AG09309 (cell line): Measurements from ENCODE around the gene ANKRD33B.

Experiments used
- DNase-seq: peaks from one replicate; pipeline ENCODE4 v3.0.0-alpha.2; 2010; ENCODE audit warnings: low read depth
- H3K4me3 ChIP-seq: 2 replicates; pipeline ENCODE4 v1.5.1; 2011; ENCODE audit warnings: mild to moderate bottlenecking, low read depth, low read length, moderate library complexity; ENCODE audit not compliant: control insufficient read depth
- TF ChIP-seq, protein P1 (sequence below): IDR thresholded peaks from 2 replicates; pipeline ENCODE4 v1.5.1; 2011; ENCODE audit warnings: mild to moderate bottlenecking, low read depth, low read length, inconsistent platforms; ENCODE audit not compliant: insufficient read depth, control insufficient read depth; ENCODE audit errors: missing control alignments

The ANKRD33B gene

GRCh38 chr5:10674096-10674495 is 110.2 kb downstream of the ANKRD33B start:
- DNase-seq: no peak
- TF ChIP-seq, protein P1, sequence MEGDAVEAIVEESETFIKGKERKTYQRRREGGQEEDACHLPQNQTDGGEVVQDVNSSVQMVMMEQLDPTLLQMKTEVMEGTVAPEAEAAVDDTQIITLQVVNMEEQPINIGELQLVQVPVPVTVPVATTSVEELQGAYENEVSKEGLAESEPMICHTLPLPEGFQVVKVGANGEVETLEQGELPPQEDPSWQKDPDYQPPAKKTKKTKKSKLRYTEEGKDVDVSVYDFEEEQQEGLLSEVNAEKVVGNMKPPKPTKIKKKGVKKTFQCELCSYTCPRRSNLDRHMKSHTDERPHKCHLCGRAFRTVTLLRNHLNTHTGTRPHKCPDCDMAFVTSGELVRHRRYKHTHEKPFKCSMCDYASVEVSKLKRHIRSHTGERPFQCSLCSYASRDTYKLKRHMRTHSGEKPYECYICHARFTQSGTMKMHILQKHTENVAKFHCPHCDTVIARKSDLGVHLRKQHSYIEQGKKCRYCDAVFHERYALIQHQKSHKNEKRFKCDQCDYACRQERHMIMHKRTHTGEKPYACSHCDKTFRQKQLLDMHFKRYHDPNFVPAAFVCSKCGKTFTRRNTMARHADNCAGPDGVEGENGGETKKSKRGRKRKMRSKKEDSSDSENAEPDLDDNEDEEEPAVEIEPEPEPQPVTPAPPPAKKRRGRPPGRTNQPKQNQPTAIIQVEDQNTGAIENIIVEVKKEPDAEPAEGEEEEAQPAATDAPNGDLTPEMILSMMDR: no peak

GRCh38 chr5:10674582-10674981 is 110.7 kb downstream of the ANKRD33B start:
- no peak overlapping the region for H3K4me3 ChIP-seq
- no peak for DNase-seq
- TF ChIP-seq, protein P1: no peak

More at GRCh38 chr5:10674096-10674495, 110.2 kb downstream of the ANKRD33B start:
- H3K4me3 ChIP-seq: no peak overlapping the region

DNA sequence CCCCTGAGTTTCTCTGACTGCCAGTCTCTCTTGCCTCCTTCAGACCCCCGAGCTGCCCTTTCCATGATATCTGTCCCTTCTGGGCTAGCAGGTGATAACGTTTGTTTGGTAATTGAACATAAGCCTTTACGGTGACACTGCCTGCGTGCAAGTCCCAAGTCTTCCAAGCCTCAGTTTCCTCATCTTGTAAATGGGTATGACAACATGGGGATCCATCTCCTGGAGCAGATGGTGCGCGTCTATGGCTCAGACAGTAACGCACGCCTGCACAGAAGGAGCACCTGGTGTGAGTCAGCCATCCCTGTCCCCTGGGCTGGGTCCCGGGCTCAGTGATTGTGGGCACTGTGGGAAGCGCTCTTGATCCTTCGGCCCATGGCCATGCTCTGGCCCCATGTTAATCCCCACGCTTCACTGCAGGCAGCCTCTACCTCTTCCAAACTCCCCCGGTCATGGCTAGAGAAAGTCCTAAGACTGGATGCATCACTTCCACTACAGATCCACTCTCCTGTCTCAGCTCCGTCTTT is 111.4 kb downstream of the ANKRD33B start:
- H3K4me3 ChIP-seq: no peak overlapping the region
- DNase-seq: no peak
- TF ChIP-seq, protein P1: no peak

GRCh38 chr5:10676224-10676623 is 112.4 kb downstream of the ANKRD33B start:
- DNase-seq: no peak
- TF ChIP-seq, protein P1: no peak
- H3K4me3 ChIP-seq: no peak overlapping the region

DNA sequence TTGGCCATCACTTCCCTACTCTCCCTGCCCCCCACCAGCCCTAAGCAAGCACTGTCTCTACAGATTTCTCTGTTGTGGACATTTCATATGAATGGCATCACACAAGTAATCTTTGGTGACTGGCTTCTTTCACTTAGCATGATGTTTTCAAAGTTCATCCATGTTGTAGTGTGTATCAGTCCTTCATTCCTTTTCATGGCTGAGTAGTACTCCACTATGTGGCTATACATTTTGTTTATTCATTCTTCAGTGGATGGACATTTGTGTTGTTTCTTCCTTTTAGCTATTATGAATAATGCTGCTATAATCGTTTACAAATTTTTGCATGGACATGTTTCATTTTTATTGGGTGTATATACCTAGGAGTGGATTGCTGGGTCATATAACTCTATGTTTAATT is 113.1 kb downstream of the ANKRD33B start:
- no peak for DNase-seq
- TF ChIP-seq, protein P1: no peak
- H3K4me3 ChIP-seq: no peak overlapping the region

DNA sequence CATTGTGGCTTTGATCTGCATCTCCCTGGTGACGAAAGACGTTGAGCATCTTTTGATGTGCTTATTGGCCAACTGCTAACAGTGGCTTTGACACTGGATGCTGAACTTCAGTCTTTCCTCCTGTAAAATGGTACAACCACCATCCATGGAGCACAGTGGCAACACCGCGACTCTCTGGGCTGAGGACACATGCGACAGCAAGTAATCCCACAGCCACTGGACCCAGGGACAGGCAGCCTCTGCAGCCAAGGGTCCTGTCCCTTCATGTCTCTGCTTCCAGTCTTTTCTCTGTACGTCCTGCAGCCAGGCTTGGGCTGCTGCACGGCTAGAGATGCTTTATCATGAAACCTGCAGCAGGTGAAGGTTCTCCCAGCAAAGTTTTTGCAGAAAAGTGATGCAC is 113.7 kb downstream of the ANKRD33B start:
- no peak for DNase-seq
- H3K4me3 ChIP-seq: no peak overlapping the region
- TF ChIP-seq, protein P1: no peak

- DNase-seq: no peak
- TF ChIP-seq, protein P1: no peak
- H3K4me3 ChIP-seq: no peak overlapping the region
Observed at GRCh38 chr5:10678244-10678643, 114.4 kb downstream of the ANKRD33B start.
